Heart right ventricle (tissue), 16 donors: ENCODE measurements around the gene USP6NL. TPM values are rescaled to one million over a fixed set of nuclear protein-coding genes. Genes with fewer than 3 reads are reported as not detected.

Experiments used
- ATAC-seq, 8 donors: fragments of 200-7000 bp; cut with Tn5 transposase; one replicate each; pipeline ENCODE4 v1.9.1; 2020; ENCODE audit warnings: mild to moderate bottlenecking in 8 of 8, moderate library complexity in 8 of 8, moderate number of reproducible peaks in 1 of 8
- DNase-seq, 2 donors: peaks; one replicate each; pipeline ENCODE4 v3.0.0-alpha.2; 2020
- H3K27ac ChIP-seq, 10 donors: fragments of 200-600 bp; sonication (generic) in 2 of 10; one replicate each; pipeline versions ENCODE4 v1.5.0 to v1.8.0; 2020 to 2022; ENCODE audit warnings: mild to moderate bottlenecking in 3 of 10
- H3K27me3 ChIP-seq, 7 donors: fragments of 200-600 bp; one replicate each; pipeline ENCODE4 v1.8.0; 2021 to 2022; ENCODE audit warnings: mild to moderate bottlenecking in 2 of 7
- H3K36me3 ChIP-seq, 9 donors: fragments of 200-600 bp; sonication (generic) in 1 of 9; one replicate each; pipeline versions ENCODE4 v1.5.0 to v1.8.0; 2020 to 2022; ENCODE audit warnings: mild to moderate bottlenecking in 2 of 9
- H3K4me1 ChIP-seq, 9 donors: fragments of 200-600 bp; sonication (generic) in 1 of 9; one replicate each; pipeline versions ENCODE4 v1.5.0 to v1.8.0; 2020 to 2022; ENCODE audit warnings: mild to moderate bottlenecking in 4 of 9
- H3K4me3 ChIP-seq, 10 donors: fragments of 200-600 bp; sonication (generic) in 2 of 10; one replicate each; pipeline versions ENCODE4 v1.5.0 to v1.8.0; 2020 to 2022; ENCODE audit warnings: mild to moderate bottlenecking in 7 of 10, moderate library complexity in 2 of 10
- H3K9me3 ChIP-seq, 11 donors: fragments of 200-600 bp in 10 of 11; sonication (generic) in 2 of 11; one replicate each; pipeline versions ENCODE4 v1.5.0 to v1.8.0; 2013 to 2022; ENCODE audit warnings: mild to moderate bottlenecking in 2 of 11, control low read depth in 1 of 11, moderate library complexity in 1 of 11
- CTCF ChIP-seq, 9 donors: fragments of 200-600 bp; sonication (generic) in 2 of 9; IDR thresholded peaks; one replicate each; pipeline versions ENCODE4 v1.5.0 to v1.8.0; 2021 to 2022; ENCODE audit warnings: antibody characterized with exemption in 9 of 9, mild to moderate bottlenecking in 5 of 9, moderate library complexity in 1 of 9
- whole genome bisulfite sequencing, 2 donors: extraction: QIAGEN DNeasy Blood & Tissue Kit; methylation state at CpG; one replicate each; pipeline ENCODE4 v1.1.7; 2013; ENCODE audit warnings: inconsistent platforms in 1 of 2; 5-methylcytosine and 5-hydroxymethylcytosine counted together
- intact Hi-C, 10 donors: fragments of 100-400 bp; cut with DNase I; formaldehyde crosslinking; loops; one replicate each; pipeline versions ENCODE4 v1.11.1 to v1.14.2; 2022
- polyA plus RNA-seq, 2 donors: library from polyadenylated mRNA; stranded (reverse); fragments of 200-250 nt; gene quantifications; one replicate each; pipeline ENCODE4 v1.2.3, GENCODE V29; 2013
- total RNA-seq, 10 donors: library from RNA; stranded (reverse); fragmentation: NEBNext Ultra II Directional in 3 of 10; extraction: Animal tissue kit (Norgen Biotek cat#: 25700) in 3 of 10; gene quantifications; one replicate each; pipeline versions ENCODE4 v1.2.1 to v1.2.4, GENCODE V29; 2021 to 2023
- donor health status: Arrhythmogenic right ventricular cardiomyopathy.
- donor health status: ischemic (EF 13 %, LVEDD 7.1; RV severe dilation, severe dysfunction).
- donor health status: healthy with polysubstance abuse.
- donor health status: DM: no; HTN: yes; CAD: no.
- donor health status: DM: no; HTN: no; CAD: no.
- donor health status: ischemic (EF 25% LVEDD 6.9; RV normal size, moderate dysfunction).
- donor health status: ischemic (EF 25% LVEDD 5.7; RV mildly dilated, moderate dysfunction).
- donor health status: healthy.
- donor health status: DM: yes; HTN: yes; CAD: no.
- donor health status: Ischemic cardiomyopathy.
- donor health status: ischemic (EF 35%, LVEDD 5.7; RV mildly dilated, moderate dysfunction).
- donor health status: nonischemic (EF 11% LVEDD 7.7; RV severe dilation, severe dysfunction).
- donor health status: DM: yes; HTN: yes; CAD: no.
- donor health status: PGD.
- donor health status: ischemic (EF 29% LVEDD 5.4; RV normal size, mild dysfunction).
- donor health status: nonischemic (EF 23%, LVEDD 6.1; RV moderate dilation, normal function).

The USP6NL gene
- total and polyA plus RNA-seq, 12 donors: 1.8 to 11.1 (median 8.2) TPM

DNA sequence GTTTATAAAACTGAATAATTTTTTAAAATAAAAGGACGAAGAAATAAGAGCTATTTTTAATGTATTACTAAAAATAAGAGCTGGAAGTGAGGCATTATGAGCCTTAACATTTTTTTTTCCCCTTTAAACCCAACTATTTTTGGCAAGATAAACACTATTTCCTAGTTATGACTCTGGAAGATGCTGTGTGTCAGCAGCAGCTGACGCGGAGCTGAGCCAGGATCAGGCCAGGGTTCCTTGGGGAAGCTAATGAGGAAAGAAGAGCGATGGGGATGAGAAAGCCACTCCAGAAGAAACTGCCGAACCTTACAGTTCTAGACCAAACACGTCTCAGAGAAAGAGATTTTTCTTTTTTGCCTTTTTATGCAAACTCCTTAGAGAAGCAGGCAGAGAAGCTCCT is 85.9 kb downstream of the USP6NL start:
- intact Hi-C loops: loop anchor here in 5 of 10 donors (2.0 to 10.0 kb wide), 4 partner anchors 85 to 459 kb away; partner anchors contain the start of gene USP6NL (in 4 of the 5)
- ATAC-seq (peak in 7 of 8 donors; percentile 73 to 88 (median 77)), DNase-seq (peak; percentile 57 to 66)
- Histone ChIP-seq H3K9me3 (no peaks in the 10 kb centered on the region), H3K4me3 (no peak overlapping the region), H3K27ac (peak overlapping the region in 7 of 10 donors; percentile 26 to 62 (median 45)), H3K27me3 (no peaks in the 10 kb centered on the region), H3K4me1 (peaks cover 0 to 71% (median 37%) of the 10 kb centered on the region in 9 donors), H3K36me3 (no peaks in the 10 kb centered on the region)
- WGBS, 2 donors: 66 to 77% methylated on average over 6 of the region's 6 CpGs
- no peak for TF ChIP-seq CTCF (IDR thresholded peaks at IDR 0.05)

DNA sequence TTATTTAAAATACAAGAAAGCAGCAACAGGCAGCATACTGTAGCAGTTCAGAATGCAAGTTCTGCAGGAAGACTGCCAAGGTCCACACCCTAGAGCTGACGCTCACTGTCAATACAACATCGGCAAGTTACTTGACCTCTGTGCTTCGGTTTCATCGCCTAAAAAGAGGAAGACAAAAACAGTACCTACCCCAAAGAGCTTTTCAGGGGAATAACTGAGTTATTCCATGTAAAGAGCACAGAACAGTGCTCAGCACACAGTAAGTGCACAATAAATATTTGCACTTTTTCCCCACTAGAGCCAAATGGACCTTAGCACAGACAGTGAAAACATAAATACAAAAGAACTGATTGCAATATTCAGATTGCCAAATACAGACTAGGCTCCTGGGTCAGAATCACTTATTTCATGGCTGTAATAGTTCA is 88.6 kb downstream of the USP6NL start:
- WGBS, 2 donors: 19 to 24% methylated on average over 4 of the region's 4 CpGs
- TF ChIP-seq CTCF (IDR thresholded peaks at IDR 0.05): no peak
- intact Hi-C loops: loop anchor here in 3 of 10 donors (10.0 kb wide), 2 partner anchors 92 to 462 kb away; partner anchors contain the start of gene USP6NL (in 2 of the 3)
- ATAC-seq (peak in 6 of 8 donors; percentile 52 to 77 (median 71)), DNase-seq (peak in 1 of 2 donors; percentile 34)
- H3K4me3 ChIP-seq: no peak overlapping the region
- H3K4me1 ChIP-seq: peaks cover 0 to 47% (median 19%) of the 10 kb centered on the region in 9 donors
- H3K27me3 ChIP-seq: no peaks in the 10 kb centered on the region
- peak overlapping the region in 3 of 10 donors; percentile 24 to 27 (median 25) for H3K27ac ChIP-seq
- no peaks in the 10 kb centered on the region for H3K36me3 ChIP-seq
- H3K9me3 ChIP-seq: no peaks in the 10 kb centered on the region

DNA sequence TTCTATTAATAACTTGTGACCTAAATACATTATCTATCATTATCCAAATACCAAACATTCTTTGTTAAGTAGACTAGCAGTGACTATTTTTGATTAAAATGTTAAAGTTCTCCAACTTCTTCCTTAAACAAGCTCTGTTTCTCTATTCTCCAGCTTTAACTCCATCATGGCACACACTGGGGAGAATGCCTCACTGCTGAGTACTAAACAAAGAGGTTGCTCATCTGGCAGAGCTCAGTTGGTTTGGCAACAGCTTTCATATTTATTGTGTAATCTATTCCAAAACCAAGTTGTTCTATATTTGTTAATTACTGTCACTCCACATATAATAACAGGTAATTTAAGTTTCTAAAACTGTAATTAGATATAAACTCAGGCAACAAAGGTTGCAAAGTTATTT is 89.6 kb downstream of the USP6NL start:
- ATAC-seq: peak in 5 of 8 donors; percentile 17 to 67 (median 50)
- peaks cover 0 to 40% (median 19%) of the 10 kb centered on the region in 9 donors for H3K4me1 ChIP-seq
- H3K27ac ChIP-seq: peak overlapping the region in 4 of 10 donors; percentile 24 to 27 (median 26)
- H3K36me3 ChIP-seq: no peaks in the 10 kb centered on the region
- H3K4me3 ChIP-seq: no peak overlapping the region
- DNase-seq: no peak
- H3K9me3 ChIP-seq: no peaks in the 10 kb centered on the region
- intact Hi-C loops: loop anchor here in 3 of 10 donors (10.0 kb wide), 2 partner anchors 93 to 463 kb away; partner anchors contain the start of gene USP6NL (in 2 of the 3)
- H3K27me3 ChIP-seq: no peaks in the 10 kb centered on the region
- no peak for TF ChIP-seq CTCF (IDR thresholded peaks at IDR 0.05)

DNA sequence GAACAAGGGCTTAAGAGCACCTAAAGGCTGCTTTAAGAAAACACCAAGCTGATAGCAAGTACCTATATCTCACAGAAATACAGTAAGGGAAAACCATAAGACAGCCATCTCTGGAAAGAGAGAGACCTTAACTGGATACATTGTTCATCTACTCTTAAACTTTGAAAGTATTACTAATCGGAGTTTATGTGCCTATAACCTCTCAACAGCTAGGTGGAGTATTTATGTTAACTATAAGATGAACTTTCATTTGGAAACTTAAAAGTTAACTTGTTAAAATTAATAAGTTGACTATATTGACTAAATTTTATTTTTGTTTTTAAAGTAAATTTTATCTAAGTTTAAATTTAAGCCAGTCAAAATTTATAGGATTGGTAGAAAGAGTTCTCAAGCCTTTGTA is 90.6 kb downstream of the USP6NL start:
- intact Hi-C loops: loop anchor here in 3 of 10 donors (10.0 kb wide), 2 partner anchors 94 to 464 kb away; partner anchors contain the start of gene USP6NL (in 2 of the 3)
- Histone ChIP-seq H3K9me3 (no peaks in the 10 kb centered on the region), H3K4me1 (peaks cover 0 to 38% (median 22%) of the 10 kb centered on the region in 9 donors), H3K27ac (peak overlapping the region in 1 of 10 donors; percentile 37), H3K4me3 (no peak overlapping the region), H3K27me3 (no peaks in the 10 kb centered on the region), H3K36me3 (no peaks in the 10 kb centered on the region)
- ATAC-seq (no peak), DNase-seq (no peak)
- no peak for TF ChIP-seq CTCF (IDR thresholded peaks at IDR 0.05)
- 72 to 77% methylated on average over 1 of the region's 1 CpG for WGBS, 2 donors
